OCI-LY7 (cell line): ENCODE data around the gene ZBTB47. TPM values are rescaled to one million over a fixed set of nuclear protein-coding genes. Genes with fewer than 3 reads are reported as not detected.

Source experiments
- BruUV-seq: library from RNA; stranded (reverse); fragments of 400-500 nt; replicated peaks from 2 replicates; lab custom pipeline; 2021; lab: Mats Ljungman, UMichigan
- CTCF ChIA-PET: fragments of 300-600 bp; sonication (Branson Sonifier 250); formaldehyde crosslinking; loops from one replicate; lab custom pipeline; 2022; ENCODE audit warnings: antibody characterized with exemption; ENCODE audit not compliant: unreplicated experiment; lab: Charles Lee
- POLR2A ChIA-PET: fragments of 300-600 bp; sonication (Branson Sonifier 250); formaldehyde crosslinking; loops from one replicate; lab custom pipeline; 2022; ENCODE audit warnings: antibody characterized with exemption; lab: Charles Lee
- DNase-seq: peaks from one replicate; pipeline ENCODE4 v3.0.0-alpha.2; 2015; ENCODE audit warnings: low spot score
- H2AFZ ChIP-seq: fragments of 200-600 bp; sonication (generic), shearing (Covaris generic); 2 replicates; pipeline ENCODE4 v1.6.1; 2014; ENCODE audit warnings: mild to moderate bottlenecking, antibody characterized with exemption, low read length, moderate library complexity
- H3K27ac ChIP-seq: fragments of 200-600 bp; sonication (generic); 2 replicates; pipeline ENCODE4 v1.5.1; 2014; ENCODE audit warnings: mixed run types, low read depth, mild to moderate bottlenecking, moderate library complexity, low read length, inconsistent platforms; ENCODE audit not compliant: poor library complexity, severe bottlenecking
- H3K36me3 ChIP-seq: fragments of 200-600 bp; sonication (generic); 2 replicates; pipeline ENCODE4 v1.6.1; 2014; ENCODE audit warnings: mild to moderate bottlenecking, antibody characterized with exemption, low read length, moderate library complexity, mixed read lengths; ENCODE audit not compliant: insufficient read depth
- H3K4me1 ChIP-seq: fragments of 200-600 bp; sonication (generic); 2 replicates; pipeline ENCODE4 v1.5.1; 2014; ENCODE audit warnings: mild to moderate bottlenecking, low read length; ENCODE audit not compliant: insufficient read depth, poor library complexity, severe bottlenecking
- H3K4me2 ChIP-seq: fragments of 200-600 bp; sonication (generic); 2 replicates; pipeline ENCODE4 v1.6.1; 2014; ENCODE audit warnings: mild to moderate bottlenecking, low read length
- H3K4me3 ChIP-seq: fragments of 200-600 bp; sonication (generic); 2 replicates; pipeline ENCODE4 v1.5.1; 2014; ENCODE audit warnings: mild to moderate bottlenecking, low read depth, low read length; ENCODE audit not compliant: poor library complexity, severe bottlenecking
- H3K79me2 ChIP-seq: fragments of 200-600 bp; sonication (generic); 2 replicates; pipeline ENCODE4 v1.6.1; 2016; ENCODE audit warnings: low read depth, mild to moderate bottlenecking, low read length, moderate library complexity, mixed read lengths; ENCODE audit not compliant: insufficient read depth
- H3K9me2 ChIP-seq: fragments of 200-600 bp; sonication (generic); 2 replicates; pipeline ENCODE4 v1.6.1; 2016; ENCODE audit warnings: mild to moderate bottlenecking, low read length, mixed read lengths; ENCODE audit not compliant: insufficient read depth
- H3K9me3 ChIP-seq: fragments of 200-600 bp; sonication (generic); 2 replicates; pipeline ENCODE4 v1.6.1; 2014; ENCODE audit warnings: mild to moderate bottlenecking, mixed run types, low read length, mixed read lengths
- H4K20me1 ChIP-seq: fragments of 200-600 bp; sonication (generic); 2 replicates; pipeline ENCODE4 v1.6.1; 2014; ENCODE audit warnings: mild to moderate bottlenecking, antibody characterized with exemption, low read length, moderate library complexity, mixed read lengths; ENCODE audit not compliant: insufficient read depth
- EZH2phosphoT487 ChIP-seq: fragments of 200-600 bp; sonication (generic); IDR thresholded peaks from 2 replicates; pipeline ENCODE4 v1.6.1; 2018; ENCODE audit warnings: low read depth, borderline replicate concordance, mild to moderate bottlenecking, mixed run types, antibody characterized with exemption, low read length, moderate library complexity, mixed read lengths
- intact Hi-C: fragments of 100-400 bp; cut with micrococcal nuclease; formaldehyde crosslinking; loops from one replicate; pipeline ENCODE4 v1.10.0; 2022; ENCODE audit not compliant: unreplicated experiment
- total RNA-seq, 2 experiments: library from RNA; depleted of rRNA in 1 of 2; stranded (reverse); fragments of >200 nt in 1 of 2; shearing (Covaris generic) in 1 of 2; gene quantifications; 2 replicates each; pipeline ENCODE4 v1.2.3, GENCODE V29; 2014 to 2022
- TF ChIP-seq, protein P1 (sequence below): fragments of 200-600 bp; sonication (generic); conservative IDR thresholded peaks from 2 replicates; pipeline ENCODE4 v1.5.1; 2014; ENCODE audit warnings: mild to moderate bottlenecking, antibody characterized with exemption, low read length, moderate library complexity, mixed read lengths

The ZBTB47 gene
- total RNA-seq, 2 experiments from 2014 or later, result 0.09 TPM; not detected in 1

GRCh38 chr3:42712344-42712648, 58.8 kb downstream of the ZBTB47 start:
- Histone ChIP-seq H3K27ac (no peak overlapping the region), H3K9me3 (no peaks in the 10 kb centered on the region), H4K20me1 (no peaks in the 10 kb centered on the region), H3K79me2 (no peaks in the 10 kb centered on the region), H3K36me3 (no peaks in the 10 kb centered on the region), H2AFZ (no peak overlapping the region), H3K4me1 (peaks cover 12% of the 10 kb centered on the region), H3K4me3 (no peak overlapping the region), H3K4me2 (no peak overlapping the region), H3K9me2 (no peaks in the 10 kb centered on the region)
- CTCF ChIA-PET, result interaction anchor here (0.6 kb wide), 1 partner anchor 43 kb away, joined by 3 read pairs; no protein-coding TSS in a partner anchor
- intact Hi-C loops, result no loop called here
- BruUV-seq, result no TSS peak
- TF ChIP-seq, protein P1, sequence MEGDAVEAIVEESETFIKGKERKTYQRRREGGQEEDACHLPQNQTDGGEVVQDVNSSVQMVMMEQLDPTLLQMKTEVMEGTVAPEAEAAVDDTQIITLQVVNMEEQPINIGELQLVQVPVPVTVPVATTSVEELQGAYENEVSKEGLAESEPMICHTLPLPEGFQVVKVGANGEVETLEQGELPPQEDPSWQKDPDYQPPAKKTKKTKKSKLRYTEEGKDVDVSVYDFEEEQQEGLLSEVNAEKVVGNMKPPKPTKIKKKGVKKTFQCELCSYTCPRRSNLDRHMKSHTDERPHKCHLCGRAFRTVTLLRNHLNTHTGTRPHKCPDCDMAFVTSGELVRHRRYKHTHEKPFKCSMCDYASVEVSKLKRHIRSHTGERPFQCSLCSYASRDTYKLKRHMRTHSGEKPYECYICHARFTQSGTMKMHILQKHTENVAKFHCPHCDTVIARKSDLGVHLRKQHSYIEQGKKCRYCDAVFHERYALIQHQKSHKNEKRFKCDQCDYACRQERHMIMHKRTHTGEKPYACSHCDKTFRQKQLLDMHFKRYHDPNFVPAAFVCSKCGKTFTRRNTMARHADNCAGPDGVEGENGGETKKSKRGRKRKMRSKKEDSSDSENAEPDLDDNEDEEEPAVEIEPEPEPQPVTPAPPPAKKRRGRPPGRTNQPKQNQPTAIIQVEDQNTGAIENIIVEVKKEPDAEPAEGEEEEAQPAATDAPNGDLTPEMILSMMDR, result no peak
- no peak for TF ChIP-seq EZH2phosphoT487
- no peak for DNase-seq
- POLR2A ChIA-PET, result interaction anchor here (0.5 to 0.7 kb wide), 2 partner anchors 64 to 393 kb away, joined by 3 to 4 read pairs; no protein-coding TSS in a partner anchor

DNA sequence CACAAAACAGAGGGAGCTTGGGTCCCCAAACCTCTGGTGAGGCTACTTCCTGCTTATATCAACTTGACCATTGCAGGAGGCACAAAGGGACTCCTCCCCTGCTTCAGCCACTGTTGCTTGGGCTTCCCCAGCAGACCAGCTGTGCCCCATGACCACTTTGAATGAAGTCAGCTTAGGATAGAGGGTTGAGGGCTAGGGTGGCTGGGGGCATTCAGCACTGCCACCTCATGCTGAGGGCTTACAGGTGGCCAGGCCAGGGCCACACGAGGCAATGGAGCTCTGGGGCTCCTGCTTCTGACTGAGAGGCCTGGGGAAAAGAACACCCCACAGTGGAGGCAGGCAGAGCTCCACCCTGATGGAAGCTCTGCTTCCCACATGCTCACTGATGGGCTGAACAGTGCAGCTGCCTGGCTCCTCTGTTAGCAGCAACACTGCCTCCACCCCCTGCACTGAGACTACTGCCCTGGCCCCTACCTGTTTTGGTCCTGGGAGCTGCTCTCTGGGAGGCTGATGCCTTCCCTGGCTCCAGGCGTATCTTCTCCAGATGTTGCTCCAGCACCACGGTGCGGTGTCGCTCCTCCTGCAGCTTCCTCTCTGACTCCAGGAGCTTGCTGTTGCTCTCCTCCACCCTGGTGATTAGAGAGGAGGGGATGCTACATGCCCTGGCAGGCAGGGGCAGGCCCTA, 59.3 kb downstream of the ZBTB47 start:
- no peaks in the 10 kb centered on the region for H3K79me2 ChIP-seq
- H3K9me2 ChIP-seq, result no peaks in the 10 kb centered on the region
- no peaks in the 10 kb centered on the region for H4K20me1 ChIP-seq
- H3K4me3 ChIP-seq, result no peak overlapping the region
- CTCF ChIA-PET, result no interaction called here
- no peaks in the 10 kb centered on the region for H3K36me3 ChIP-seq
- H3K4me2 ChIP-seq, result no peak overlapping the region
- TF ChIP-seq, protein P1, result no peak
- no peak overlapping the region for H3K27ac ChIP-seq
- peaks cover 12% of the 10 kb centered on the region for H3K4me1 ChIP-seq
- H3K9me3 ChIP-seq, result no peaks in the 10 kb centered on the region
- no TSS peak for BruUV-seq
- POLR2A ChIA-PET, result interaction anchor here (0.5 to 0.9 kb wide), 5 partner anchors 18 to 393 kb away, joined by 3 to 4 read pairs (median 3); no protein-coding TSS in a partner anchor
- no peak for DNase-seq
- intact Hi-C loops, result no loop called here
- H2AFZ ChIP-seq, result no peak overlapping the region

- ChIA-PET CTCF (no interaction called here), POLR2A (interaction anchor here (0.6 to 0.7 kb wide), 2 partner anchors 111 to 212 kb away, joined by 3 to 4 read pairs; no protein-coding TSS in a partner anchor)
- BruUV-seq, result no TSS peak
- Histone ChIP-seq H3K4me1 (peaks cover 12% of the 10 kb centered on the region), H3K79me2 (no peaks in the 10 kb centered on the region), H2AFZ (no peak overlapping the region), H4K20me1 (no peaks in the 10 kb centered on the region), H3K9me2 (no peaks in the 10 kb centered on the region), H3K36me3 (no peaks in the 10 kb centered on the region), H3K4me2 (no peak overlapping the region), H3K27ac (no peak overlapping the region), H3K4me3 (no peak overlapping the region), H3K9me3 (no peaks in the 10 kb centered on the region)
- intact Hi-C loops, result no loop called here
- no peak for TF ChIP-seq EZH2phosphoT487
- DNase-seq, result no peak
Observed at GRCh38 chr3:42713747-42714146, 60.2 kb downstream of the ZBTB47 start.
